GM12801 (cell line): ENCODE data around the gene UBE3B.

ENCODE experiments used
- CTCF ChIP-seq: IDR thresholded peaks from one replicate; pipeline ENCODE4 v1.5.1; 2011; ENCODE audit warnings: control low read depth; ENCODE audit not compliant: insufficient read length; ENCODE audit errors: extremely low read depth

Gene UBE3B

GRCh38 chr12:109503611-109504010 lies 26.2 kb downstream of the UBE3B start:
- no peak for TF ChIP-seq CTCF

DNA sequence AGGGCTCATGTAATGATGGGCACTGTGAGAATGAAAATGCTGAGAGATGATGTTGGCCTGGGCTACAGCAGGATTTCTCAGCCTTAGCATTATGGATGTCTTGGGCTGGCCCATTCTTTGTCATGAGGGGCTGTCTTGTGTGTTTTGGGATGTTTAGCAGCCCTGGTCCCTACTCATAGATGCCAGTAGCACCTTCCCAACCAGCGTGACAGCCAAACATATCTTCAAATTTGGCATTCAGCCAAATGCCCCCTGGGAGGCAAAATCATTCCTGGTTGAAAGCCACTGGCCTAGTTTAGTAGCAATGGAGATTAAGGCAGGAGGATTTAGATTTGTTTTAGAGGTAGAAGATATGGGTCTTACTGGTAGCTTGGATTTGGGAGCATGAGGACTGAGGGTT lies 26.6 kb downstream of the UBE3B start:
- no peak for TF ChIP-seq CTCF

- no peak for TF ChIP-seq CTCF
These were observed 32.8 kb downstream of the UBE3B start for GRCh38 chr12:109510196-109510595.

DNA sequence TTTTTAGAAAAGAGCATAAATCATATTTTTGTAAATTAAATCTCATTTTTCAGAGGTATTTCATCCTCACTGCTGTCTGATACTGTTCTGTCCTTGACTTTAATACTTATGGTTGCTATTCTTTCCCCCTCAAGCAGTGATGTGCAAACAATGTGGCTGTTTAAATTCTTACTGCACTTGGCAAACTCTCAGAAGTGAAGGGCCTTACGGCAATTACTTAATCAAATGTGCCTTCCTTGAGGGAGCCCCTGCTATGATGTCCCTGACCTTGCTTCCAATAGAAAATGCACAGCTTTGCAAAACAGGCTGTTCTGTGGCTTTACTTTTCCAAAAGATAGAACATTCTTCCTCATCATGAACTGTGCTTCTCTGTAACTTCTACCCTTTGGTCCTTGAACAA lies 35.2 kb downstream of the UBE3B start:
- TF ChIP-seq CTCF = no peak

GRCh38 chr12:109513051-109513450 lies 35.6 kb downstream of the UBE3B start:
- TF ChIP-seq CTCF = no peak

DNA sequence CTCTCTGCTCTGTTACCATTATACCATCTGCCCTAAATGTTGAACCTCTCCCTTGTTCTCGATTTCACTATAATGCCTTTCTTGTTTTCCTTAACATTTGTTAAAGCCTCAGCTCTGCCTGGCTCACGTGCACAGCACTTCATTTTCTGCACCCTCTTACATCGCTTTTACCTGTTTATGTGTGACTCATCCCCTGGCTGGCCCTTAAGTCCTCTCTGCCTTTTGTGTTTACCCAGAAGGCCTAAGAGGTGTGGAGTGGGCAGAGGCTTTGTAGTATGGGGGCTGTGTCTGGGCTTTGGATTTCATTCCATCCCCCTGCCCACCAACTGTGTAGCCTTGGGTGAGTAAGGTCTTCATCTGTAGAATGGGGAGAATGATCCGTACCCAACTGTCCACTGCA lies 36.5 kb downstream of the UBE3B start:
- TF ChIP-seq CTCF = no peak

GRCh38 chr12:109517619-109518018 lies 40.2 kb downstream of the UBE3B start:
- TF ChIP-seq CTCF = no peak

- no peak for TF ChIP-seq CTCF
These were observed 41.6 kb downstream of the UBE3B start for GRCh38 chr12:109518820-109519665.
